GM19025 (cell line): ENCODE data around the gene KPNB1.
"Not testable (repeated sequence)": the region's sequence is repeated elsewhere in the genome, so short reads cannot be mapped to it uniquely, and the experiment has no call there.

Experiments used
- ATAC-seq: cut with Tn5 transposase; IDR thresholded peaks from one replicate; pipeline ENCODE4 v1.9.1; 2021; ENCODE audit warnings: mild to moderate bottlenecking, low read depth, moderate library complexity; ENCODE audit not compliant: unreplicated experiment

KPNB1 gene

DNA sequence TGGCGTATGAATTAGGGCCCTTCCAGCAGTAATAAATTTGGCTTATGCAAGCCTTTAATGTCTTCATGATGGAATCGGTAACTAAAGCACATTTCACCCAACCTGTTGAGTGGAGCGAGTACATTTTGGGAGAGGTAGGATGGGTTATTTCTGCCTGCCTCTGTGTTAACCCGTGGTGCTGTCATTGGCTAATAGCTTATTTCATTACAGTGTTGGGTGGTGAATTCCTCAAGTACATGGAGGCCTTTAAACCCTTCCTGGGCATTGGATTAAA is 26.4 kb downstream of the KPNB1 start:
- ATAC-seq: no peak

DNA sequence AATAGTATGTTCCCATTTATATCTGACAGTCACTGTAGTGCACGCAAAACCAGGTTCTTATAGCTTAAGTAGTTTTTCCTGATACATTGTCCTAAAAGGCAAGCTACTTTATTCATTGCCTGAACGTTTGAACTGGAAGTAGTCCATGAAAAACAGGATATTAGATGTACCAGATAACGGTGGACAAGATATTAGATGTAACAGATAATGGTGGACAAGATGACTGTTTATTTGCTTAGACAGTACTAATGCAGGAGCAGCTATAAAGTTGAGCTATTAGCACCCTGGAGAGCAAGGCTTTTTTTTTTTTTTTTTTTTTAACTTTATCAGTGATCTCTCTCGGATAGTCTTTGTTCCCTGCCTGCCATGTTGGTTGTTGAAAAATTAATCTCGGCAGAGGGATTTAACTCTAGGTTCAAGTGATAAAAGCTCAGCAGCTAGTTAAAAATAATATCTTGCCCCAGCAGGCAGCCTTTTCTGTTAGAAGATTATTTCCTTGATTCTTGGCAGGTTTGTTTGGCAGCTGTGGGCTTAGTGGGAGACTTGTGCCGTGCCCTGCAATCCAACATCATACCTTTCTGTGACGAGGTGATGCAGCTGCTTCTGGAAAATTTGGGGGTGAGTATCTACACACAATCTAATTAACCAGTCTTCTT is 26.9 kb downstream of the KPNB1 start:
- ATAC-seq: no peak

- ATAC-seq: no peak
Measured at GRCh38 chr17:47678196-47678595, 28.5 kb downstream of the KPNB1 start.

- ATAC-seq: no peak
Measured at GRCh38 chr17:47682138-47682537, 32.4 kb downstream of the KPNB1 start.

DNA sequence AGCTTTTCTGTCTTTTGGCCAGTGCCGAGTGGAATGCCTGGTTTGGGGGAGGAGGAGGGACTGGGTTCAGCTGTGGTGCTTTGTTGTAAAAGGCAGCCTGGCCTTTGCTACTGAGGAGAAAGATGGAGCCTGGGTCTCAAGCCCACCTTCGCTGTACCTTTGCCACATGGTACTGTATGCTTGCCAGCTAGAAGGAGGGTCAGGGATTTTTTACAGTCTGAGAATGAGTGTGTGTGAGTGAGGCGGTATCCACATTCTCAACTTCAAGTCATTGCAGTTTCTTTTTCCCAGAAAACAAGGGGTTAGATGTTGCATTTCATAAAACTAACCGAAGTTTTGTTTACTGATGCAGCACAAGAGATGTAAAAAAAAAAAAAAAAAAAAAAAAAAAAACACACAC is 33.0 kb downstream of the KPNB1 start:
- not testable (repeated sequence) for ATAC-seq

- ATAC-seq: no peak
Measured at GRCh38 chr17:47684025-47684424, 34.3 kb downstream of the KPNB1 start.

GRCh38 chr17:47684535-47685193 is 34.9 kb downstream of the KPNB1 start:
- ATAC-seq: no peak

DNA sequence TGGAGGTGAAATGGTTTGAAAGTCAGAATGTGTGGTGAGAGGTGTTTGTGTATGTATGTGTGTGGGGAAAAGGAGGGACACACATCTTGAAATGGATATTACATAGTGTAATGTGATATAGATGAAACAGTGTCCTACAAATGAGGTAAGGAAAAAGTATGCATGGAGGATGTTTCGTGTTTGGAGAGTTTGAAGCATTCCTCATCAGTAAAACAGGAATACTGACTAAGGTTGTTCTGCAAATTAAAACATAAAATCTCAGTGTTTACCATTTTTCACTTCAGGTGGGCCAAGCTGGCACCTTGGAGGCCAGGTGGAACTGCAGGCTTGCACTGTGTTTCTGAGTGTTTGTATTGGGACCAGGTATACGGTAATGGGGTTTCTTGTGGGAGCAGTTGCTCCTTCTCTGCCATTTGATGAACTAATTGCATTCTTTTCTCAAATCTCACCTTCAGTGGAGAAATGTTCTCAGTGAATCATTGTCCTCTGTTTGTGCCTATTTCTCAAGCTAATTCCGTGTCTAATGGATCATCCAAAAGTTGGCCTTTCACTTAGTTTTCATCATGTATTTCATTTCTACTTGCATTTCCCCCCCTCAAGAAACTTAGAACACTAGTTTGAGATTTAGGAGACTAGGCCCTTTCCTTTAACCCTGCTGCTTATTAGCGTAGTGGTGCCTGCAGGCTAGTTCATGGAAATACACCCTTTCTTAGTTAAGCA is 36.0 kb downstream of the KPNB1 start:
- ATAC-seq: no peak

DNA sequence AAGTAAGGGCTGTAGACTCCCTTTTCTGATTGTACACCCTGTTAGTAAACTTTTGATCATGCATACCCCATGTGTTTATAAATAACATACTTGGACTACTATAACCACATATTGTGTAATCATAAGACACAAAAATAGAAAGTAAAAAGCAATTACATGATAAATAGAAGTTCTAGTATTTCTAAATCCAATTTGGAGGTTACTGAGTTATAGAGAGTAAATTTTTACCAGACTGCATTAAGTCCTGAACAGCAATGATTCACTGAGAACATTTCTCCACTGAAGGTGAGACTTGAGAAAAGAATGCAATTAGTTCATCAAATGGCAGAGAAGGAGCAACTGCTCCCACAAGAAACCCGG is 36.5 kb downstream of the KPNB1 start:
- no peak for ATAC-seq

DNA sequence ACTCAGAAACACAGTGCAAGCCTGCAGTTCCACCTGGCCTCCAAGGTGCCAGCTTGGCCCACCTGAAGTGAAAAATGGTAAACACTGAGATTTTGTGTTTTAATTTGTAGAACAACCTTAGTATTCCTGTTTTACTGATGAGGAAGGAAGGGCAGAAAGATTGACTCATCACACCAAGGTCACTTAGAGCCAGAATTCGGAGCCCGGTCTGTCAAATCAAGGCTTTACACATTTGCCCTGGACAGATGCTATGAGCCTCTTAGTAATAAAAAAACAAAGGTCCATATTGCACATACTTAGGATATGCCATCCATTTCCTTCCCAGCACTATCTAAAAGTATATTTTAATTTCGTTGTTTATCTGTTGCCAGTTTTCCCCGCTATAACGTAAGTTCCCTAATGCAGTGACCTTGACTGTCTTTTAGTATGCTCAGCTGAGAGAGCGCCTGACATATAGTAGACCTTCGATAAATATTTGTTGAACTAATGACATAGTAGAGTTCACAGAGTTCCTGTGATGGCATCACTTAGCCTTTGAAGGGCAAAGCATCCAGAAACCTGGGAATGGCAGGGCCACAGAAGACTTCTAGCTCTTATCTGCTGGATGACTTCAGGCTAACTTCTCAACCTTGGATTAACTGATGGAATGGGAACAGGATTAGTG is 37.1 kb downstream of the KPNB1 start:
- no peak for ATAC-seq

DNA sequence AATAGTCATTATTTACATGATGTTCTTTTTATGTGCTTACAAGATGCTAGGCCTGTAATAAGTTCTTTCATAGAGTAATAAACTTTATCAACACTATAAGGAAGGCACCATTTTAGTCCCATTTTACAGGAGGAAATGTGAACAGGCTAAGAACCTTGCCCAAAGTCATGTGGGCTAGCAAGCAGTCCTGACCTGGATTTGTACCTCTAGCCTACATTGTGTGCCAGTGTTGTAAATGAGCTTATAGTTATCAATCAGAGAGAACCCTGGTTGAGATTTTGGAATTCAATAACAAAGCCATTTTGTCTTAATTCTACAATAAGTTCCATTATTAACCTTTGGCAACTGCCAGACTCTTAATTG is 37.6 kb downstream of the KPNB1 start:
- ATAC-seq: no peak

DNA sequence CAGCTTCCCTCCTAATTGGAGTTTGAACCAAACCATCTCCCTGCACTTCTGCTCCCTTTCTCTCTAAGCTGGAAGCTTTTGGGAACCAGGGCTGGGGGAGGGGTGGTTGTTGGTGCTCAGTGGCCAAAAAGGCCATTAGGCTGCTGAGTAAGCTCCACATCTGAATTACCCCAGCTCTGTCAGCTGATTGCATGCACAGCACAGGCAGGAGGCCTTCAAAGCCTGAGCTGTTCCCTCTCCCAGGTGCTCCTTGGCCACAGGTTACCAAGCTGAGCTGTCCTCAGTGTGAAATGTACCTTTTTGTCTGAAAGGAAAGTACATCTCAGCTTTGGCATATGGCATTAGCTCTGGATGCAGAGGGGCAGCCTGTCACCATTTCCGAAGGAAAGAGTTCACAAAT is 38.0 kb downstream of the KPNB1 start:
- no peak for ATAC-seq

DNA sequence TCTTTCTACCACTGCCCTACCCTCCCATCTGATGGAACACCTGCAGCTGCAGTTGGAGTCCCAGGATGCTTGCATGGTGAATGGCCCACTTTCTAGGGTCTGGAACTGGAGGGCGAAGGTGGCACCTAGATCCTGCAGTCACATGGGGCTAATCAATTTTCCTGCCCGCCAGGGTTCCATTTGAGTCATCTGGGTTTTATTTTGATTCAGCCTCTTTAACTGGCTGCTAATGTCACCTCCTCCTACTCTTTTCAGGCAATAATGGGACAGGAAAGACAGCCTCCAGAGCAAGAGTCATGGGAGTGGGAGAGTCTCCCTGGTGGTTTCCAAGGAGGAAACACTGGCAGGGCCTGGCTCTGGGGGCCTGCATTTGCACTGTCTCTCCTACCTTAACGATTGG is 40.4 kb downstream of the KPNB1 start:
- ATAC-seq: no peak

DNA sequence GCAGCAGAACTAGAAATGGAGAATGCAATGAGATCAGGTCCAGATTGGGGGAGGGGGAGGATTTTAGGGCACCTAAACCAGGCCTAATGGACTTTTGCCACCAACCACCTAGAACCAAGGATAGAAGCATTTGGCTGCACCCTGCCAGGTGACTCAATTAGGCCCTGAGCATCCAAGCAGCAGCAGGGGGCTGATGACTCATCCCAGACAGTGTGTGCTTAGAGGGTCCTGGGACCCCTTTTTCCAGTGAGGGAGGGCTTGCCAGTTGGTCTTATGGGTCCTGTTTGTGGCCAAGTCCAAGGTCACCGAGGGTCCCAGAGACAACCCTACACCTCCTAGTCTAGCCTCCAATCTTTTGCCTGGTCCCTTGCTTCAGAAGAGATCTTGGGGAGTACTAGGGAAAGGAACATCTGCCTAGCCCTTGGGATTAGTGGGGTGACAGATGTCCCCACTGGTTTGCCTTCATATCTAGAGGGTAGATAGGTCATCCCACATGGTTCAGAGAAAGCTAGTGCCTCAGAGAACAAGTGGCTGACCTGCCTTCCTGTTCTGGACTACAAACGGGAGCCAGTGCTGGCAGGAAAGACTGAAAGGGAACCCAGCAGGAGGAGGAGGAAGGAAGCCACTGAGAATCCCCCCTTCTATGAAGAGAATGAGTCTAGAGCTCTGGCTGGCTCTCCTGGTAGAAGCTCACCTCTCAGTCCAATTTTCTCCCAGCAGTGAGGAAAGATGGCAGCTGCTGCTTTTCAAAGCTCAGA is 42.6 kb downstream of the KPNB1 start:
- no peak for ATAC-seq

- ATAC-seq: no peak
Measured at GRCh38 chr17:47692895-47693730, 43.4 kb downstream of the KPNB1 start.

- no peak for ATAC-seq
Measured at GRCh38 chr17:47693731-47694580, 44.2 kb downstream of the KPNB1 start, which contains the start of gene TBKBP1. Gene TBKBP1, plus strand, starts transcription at chr17:47694161. Its CDS starts 1,952 bp downstream, at chr17:47696113.

- ATAC-seq: no peak
Measured at GRCh38 chr17:47694581-47695428, 45.1 kb downstream of the KPNB1 start.
